Vagina (tissue), 2 donors: ENCODE results near the gene MARK1.

Experiments
- CTCF ChIP-seq, 3 experiments: fragments of 450-650 bp in 2 of 3; fragments of 200-600 bp in 1 of 3; sonication (generic) in 1 of 3; IDR thresholded peaks; one replicate each; pipeline ENCODE4 v1.5.1; 2017 to 2019; ENCODE audit warnings: antibody characterized with exemption in 3 of 3, mild to moderate bottlenecking in 2 of 3, moderate library complexity in 2 of 3
- POLR2AphosphoS5 ChIP-seq, 2 donors: sonication (generic); formaldehyde crosslinking; IDR thresholded peaks; one replicate each; pipeline ENCODE4 v1.9.0; 2017; ENCODE audit warnings: antibody characterized with exemption in 2 of 2, mild to moderate bottlenecking in 2 of 2, low read depth in 1 of 2; ENCODE audit not compliant: insufficient read depth in 1 of 2

GRCh38 chr1:220703305-220703704 lies 175.4 kb downstream of the MARK1 start:
- no peak for TF ChIP-seq CTCF (IDR thresholded peaks at IDR 0.05)
- TF ChIP-seq POLR2AphosphoS5 (IDR thresholded peaks at IDR 0.05; ENCODE audit: insufficient read depth in 1 of 2, low read depth in 1 of 2) = no peak
